Smooth muscle cell of the brain vasculature (primary cell): Measurements from ENCODE around the gene TEDC1.

Experiments
- DNase-seq: peaks from one replicate; pipeline ENCODE4 v3.0.0-alpha.2; 2012; ENCODE audit warnings: low read depth, low spot score

Gene TEDC1

DNA sequence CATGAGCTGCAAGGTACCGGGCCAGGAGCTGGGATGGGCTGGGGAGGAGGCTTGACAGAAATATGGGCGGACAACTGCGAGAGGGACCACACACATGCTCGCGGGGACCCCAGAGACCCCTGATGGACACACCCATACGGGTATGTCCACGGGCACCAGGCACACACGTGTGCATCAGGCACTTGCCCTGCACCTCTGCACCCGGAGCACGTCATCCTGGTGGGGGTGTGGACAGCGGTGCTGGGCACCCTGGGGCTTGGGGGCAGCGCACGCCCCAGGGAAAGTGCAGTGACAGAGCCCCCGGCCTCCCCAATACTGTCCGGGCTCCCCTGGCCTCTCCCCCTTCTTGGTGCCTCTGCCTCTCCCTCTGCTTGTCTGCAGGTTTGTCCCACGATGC, 6.1 kb upstream of the TEDC1 start:
- DNase-seq, result no peak

DNA sequence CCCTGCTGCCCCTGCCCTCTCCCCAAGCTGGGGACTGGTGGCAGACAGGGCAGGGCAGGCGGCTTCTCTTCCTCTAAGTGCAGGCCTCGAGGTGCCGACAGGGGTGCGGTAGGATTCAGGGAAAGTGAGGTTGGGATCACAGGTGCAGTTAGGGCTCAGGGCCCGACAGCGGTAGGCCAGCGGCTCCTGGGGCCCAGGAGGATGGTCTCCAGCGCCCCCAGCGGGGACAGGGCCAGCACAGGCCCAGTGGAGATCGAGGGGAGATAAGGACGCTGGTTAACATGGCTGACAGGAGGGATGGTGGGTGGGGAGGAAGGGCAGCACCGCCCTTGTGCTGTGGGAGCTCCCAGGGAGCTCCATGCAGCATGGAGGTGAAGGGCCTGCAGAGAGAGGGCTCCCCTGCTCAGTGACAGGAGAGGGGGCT, 5.3 kb upstream of the TEDC1 start:
- no peak for DNase-seq

DNA sequence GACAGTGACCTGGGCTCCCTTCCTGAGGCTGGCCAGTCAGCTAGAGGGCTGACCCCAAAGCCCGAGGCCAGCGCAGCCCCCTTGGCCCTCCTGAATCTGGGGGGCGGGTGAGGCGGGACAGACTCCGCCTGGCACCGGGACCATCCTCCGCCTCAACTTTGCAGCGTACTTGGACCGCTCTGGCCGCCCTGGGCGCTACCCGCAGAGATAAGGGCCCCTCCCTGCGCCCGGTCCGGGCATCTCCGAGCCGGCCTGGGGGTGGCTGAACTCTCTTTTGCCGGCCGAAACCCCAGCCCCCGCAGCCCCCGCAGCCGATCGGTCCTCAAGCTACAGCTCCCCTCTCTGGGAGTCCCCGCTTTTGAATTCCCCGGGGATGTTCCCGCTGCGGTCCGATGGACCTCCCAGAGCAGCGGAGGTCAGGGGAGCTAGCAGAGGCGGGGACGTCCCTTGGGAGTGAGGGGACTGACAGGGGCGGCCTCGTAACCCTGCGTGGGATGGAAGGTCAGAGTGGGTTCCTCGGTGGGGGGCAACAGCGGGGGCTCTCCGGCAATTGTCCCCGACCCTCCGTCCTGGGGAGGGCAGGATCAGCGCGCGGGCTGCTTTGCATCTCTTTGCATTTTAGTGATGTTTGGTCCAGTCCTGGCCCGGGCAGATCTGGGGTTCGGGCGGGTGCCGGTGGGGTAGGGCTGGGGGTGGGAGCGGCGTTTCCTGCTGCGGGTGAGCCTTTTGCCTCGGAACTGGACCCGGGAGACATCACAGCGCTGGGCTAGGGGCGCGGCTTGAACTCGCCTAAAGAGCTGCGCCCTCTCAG, 4.7 kb upstream of the TEDC1 start, which contains the start of gene CRIP1:
Gene CRIP1, plus strand, starts transcription at position 724 of the 811 bp plus-strand sequence. CDS start 374 bp downstream, outside the sequence.
- no peak for DNase-seq

DNA sequence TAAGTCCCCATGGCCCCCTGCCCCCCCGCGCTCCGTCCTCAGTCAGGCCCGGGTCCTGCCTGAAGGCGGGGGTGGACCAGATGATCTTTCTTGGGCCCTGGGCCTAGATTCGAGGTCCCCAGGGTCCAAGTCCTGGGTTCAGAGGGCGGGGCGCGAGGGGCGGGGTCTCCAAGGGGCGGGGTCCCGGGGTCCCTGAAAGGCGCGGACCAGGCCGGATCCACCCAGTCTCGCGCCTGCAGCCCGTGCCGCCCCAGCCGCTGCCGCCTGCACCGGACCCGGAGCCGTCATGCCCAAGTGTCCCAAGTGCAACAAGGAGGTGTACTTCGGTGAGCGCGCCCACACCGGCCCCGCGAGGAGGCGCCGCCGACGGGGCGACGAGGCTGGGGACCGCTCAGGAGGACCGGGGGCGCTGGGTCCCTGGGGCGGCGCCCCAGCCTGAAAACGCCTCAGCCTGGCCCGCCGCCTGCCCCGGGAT, 4.0 kb upstream of the TEDC1 start:
- DNase-seq, result no peak

DNA sequence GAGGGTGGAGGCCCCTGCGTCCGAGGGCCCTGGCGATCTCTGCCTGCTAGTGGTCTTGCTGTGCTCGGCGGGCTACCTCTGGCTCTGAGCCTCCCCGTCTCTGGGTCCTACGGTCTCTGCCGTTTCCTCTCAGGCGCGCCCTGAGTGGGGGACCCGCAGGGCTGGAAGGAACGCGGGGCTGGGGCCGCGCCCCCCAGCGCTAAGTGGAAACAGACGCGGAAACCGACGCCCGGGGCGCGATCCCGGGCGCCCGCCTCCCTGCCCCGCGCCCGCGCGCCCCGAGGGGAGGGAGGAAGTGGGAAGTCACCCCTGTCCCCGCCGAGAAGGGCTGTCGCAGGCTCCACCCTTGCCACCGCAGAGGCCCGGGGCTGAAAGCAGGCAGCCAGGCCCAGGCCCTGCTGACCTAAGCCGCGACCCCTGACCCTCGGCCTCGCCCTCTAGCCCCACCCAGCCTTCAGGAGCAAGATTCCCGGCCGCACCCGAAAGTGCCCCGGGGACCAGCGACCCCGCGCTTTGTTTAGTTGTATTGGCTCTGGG, 3.5 kb upstream of the TEDC1 start:
- no peak for DNase-seq

DNA sequence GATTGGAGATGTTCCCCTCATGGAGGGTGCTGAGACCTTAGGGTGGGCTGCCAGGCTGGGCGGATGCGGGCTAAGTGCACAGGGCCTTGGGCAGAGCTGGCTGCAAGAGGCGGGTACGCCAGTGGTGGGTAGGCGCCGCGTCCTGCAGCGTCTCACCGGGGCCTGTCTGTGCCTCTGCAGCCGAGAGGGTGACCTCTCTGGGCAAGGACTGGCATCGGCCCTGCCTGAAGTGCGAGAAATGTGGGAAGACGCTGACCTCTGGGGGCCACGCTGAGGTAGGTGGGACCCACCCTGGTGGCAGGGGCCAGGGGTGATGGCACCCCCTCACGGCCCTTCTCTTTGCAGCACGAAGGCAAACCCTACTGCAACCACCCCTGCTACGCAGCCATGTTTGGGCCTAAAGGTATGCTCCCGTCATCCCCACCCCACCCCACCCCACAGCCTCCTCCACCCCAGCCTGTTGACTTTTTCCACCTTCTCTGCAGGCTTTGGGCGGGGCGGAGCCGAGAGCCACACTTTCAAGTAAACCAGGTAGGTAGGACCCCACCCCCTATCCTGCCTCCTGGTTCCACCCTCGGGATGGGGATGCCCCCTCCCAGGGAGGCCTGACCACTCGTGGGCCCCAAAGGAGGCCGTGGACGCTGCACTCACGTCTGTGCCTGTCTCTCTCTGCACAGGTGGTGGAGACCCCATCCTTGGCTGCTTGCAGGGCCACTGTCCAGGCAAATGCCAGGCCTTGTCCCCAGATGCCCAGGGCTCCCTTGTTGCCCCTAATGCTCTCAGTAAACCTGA, 2.9 kb upstream of the TEDC1 start:
- DNase-seq, result no peak

DNA sequence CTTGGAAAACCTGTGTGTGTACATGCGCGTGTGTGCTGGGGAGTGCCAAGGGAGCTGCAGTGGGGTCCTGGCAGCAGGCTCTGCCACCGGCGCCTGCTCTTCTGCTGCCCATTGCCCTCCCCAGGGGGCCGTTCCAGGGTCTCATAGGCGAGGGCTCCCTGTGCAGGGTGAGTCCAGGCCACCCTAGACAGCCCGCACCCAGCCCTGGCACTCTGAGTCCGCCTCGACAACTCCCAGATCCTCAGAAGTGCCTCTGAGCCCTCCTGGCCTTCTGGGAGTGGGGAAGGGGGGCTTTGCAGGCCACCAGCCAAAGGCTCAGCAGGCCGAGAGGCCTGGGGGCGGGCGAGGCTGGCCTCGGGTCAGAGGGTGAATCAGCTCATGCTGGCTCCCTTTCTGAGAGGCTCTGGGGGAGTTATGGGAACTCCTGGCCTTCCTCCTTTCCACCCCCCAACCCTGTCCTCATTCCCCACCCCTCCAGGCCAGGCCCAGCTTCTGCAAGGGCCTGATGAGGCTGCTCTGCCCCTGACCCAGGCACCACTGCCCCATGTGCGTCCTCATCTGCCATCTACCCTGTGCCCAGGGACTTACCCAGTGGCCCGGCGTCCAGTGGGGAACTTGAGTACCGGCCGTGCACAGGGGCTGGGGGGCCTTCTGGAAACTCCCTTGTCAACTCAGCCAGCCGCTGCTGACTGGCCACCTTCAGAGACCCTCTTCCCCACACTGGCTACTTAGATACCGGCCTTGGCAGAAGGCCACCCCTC, 2.1 kb upstream of the TEDC1 start:
- DNase-seq, result no peak

DNA sequence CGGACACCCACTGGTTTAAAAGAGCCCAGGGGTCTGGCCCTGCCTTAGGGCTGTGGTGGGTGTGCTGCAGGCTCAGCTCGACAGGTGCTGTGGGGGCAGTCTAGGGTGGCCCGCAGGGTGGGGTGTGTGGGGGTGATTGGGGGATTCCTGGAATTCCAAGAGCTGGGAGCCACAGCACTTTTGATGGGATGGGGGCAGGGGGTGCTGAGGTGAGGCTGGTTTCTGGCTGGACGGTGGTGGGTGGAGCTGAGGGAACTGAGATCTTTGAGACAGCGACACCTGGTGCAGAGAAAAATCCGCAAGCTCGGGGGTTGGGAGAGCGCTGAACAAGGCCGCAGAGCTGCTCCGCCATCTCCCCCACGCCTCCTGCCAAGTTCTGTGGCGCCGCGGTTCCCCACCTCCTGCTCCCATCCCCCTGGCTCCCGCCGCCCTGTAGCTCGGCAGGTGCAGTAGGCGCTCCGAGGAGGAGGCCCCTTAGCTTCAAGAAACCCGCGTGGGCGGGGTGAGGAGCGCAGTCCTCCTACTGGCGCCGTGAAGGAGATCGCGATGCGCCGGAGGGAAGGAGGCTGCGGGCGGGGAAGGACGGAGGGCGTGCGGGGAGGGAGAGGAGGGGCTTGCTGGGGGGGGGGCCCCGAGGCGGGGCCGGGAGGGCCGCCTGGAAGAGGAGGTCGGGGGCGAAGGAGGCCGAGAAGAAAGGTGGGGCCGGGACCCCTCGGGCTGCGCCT, 1.3 kb upstream of the TEDC1 start:
- no peak for DNase-seq

DNA sequence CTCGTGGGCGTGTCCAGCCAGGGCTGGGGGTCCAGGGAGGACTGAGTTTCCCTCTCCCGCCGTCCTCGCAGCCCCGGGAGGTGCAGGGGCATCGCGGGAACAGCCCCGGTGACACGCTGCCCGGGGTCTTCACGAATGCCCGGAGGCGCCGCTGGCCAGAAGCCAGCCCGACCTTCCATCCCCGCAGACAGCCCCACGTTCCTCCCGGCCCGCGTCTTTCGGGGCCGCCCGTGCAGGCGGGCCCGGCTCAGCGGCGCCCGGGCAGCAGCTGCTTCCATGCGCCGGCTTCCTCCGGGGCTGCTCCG, 827 bp upstream of the TEDC1 start:
- DNase-seq, result no peak

DNA sequence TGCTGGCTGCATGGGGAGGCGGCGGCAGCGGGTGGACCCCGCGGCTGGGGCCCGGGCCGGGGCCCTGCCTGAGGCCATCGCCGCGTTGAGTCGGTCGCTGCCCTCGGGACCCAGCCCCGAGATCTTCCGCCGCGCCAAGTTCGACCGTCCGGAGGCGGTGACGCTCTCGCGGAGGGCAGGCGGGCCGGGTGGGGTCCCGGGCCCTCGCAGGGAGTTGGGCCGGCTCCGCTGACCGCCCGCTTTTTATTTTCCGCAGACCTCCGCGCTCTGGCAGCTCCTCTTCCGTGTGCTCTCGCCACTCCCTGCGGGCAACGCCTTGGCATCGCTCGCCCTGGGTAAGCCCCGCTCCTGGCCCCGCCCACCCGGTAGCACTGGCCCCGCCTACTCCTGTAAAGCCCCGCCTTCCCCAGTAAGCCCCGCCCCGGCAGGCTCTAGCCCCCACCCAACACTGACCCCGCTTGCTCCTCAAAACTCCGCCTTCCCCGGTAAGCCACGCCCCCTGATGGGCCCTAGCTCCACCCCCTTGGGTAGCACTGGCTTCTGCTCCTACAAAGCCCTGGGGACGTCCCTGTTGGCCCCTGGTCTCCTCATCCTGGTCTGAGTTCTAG, 424 bp downstream of the TEDC1 start:
- DNase-seq, result no peak

DNA sequence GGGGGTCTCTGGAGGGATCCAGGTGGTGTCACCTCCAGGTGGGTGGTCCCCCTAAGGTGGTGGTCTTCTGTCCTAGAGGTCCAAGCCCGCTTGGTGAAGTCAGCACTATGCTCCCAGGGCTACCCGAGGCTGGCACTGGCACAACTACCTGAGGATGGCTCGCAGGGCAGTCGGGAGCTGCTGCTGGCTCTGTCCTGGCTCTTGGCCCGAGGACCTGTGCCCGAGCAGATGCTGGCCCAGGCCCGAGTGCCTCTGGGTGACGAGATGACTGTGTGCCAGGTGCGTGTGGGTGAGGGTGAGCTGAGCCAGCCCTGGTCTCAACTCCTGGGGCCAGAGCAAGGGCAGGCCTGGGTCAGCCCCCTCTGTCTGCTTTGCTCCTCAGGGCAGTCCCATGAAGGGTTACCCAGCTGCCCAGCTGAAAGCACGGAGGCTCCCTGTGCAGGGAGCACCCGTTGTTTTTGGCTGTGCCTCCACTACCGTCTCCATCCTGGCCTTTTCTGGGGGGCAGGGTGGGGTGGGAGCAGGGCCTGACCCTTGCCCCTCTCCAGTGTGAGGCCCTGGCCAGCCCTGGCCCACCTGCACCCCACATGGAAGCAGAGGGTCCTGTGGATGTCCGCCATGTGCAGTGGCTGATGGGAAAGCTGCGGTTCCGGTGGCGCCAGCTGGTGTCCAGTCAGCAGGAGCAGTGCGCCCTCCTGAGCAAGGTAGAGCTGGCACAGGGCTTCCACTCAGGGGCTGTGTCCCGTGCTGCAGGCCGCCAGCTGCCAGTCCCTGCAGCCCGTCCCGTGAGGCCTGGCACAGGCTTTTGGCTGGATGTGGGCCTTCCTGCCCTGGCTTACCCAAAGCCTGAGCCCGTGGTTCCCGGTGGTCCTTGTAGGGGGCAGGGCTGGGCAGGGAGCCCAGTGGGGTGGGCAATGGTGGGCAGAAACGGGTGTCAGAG, 1.3 kb downstream of the TEDC1 start:
- no peak for DNase-seq

DNA sequence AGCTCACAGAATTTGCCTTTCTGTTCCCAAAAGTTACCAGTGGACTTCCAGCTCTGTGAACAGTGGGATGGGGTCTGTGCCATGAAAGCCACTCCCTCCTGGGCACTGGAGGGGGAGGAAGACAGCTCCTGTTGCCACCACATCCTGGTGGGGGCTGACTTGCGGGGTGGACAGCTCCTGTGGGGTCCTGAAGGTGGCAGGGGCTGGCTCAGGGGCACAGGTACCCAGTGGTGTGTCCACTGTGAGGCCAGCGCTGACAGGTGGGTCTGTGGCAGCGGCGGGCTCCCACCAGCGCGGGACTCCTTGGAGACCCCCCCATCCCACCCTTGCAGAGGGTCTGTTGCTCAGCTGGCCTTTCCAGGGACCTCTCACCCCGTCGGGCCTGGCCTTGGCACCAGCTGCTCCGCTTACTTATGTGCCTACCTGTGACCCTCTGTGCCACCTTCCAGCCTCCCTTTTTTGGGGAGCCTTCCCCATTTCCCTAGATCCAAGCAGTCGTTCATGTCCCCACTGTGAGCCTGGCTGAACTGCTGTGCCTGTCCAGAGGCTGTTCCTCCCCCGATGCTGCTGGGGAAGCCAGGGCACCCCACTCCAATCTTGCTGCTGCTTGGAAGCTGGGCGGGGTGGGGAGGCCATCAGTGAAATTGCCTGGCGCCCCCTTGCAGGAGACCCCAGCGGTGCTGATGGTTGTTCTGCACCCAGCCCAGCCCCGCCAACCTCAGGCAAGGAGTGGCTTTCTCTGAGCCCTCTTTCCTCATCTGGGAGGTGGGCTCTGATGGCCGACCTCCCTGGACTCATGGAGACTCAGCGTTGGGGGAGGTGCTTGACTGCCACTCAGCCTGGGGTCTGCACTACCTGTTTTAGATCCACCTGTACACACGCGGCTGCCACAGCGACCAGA, 2.2 kb downstream of the TEDC1 start:
- DNase-seq, result no peak

DNA sequence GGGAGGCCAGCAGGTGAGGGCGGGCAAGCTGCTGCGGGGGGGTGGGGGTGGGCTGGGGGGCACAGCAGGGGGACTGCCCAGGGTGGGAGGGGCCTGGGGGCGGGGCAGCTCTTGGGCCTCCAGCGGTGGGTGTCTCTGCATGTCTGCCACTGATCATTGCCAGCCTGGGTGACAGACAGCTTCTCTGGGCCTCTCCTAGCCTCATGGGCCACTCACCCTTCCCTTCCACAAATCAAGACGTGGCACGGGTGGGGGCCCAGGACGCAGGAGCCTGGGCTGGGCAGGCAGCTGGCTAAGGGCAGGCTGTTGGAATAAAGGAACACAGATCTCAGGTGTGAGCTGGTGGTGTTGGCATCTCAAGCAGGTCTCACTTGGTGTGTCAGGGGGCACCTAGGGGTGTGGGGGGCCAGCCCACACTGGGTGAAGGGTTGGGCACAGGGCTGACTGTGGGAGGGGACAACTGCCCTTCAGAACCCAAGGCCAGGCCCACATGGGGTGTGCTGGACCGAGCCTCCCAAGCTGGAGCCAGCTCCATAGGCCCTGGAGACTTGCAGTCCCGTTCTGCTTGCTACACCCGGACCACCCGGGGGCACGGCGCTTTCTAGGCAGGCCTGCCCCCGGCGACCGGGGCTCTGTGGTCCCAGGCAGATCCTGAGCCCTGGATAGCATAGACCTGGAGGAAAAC, 3.0 kb downstream of the TEDC1 start:
- no peak for DNase-seq

DNA sequence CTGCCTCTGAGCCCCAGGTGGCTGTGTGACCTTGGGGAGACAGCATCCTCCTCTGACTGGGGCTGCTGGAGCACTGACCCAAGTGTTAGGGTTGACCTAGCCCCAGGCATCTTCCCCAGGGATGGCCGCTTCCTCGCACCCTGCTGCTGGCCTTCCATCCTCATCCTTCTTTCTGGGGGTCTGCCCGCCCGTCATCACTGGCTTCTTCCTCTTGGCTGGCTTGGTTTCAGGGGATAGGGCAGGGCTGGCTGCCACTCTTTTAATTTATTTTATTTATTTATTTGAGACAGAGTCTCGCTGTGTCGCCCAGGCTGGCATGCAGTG, 3.5 kb downstream of the TEDC1 start:
- DNase-seq, result no peak

DNA sequence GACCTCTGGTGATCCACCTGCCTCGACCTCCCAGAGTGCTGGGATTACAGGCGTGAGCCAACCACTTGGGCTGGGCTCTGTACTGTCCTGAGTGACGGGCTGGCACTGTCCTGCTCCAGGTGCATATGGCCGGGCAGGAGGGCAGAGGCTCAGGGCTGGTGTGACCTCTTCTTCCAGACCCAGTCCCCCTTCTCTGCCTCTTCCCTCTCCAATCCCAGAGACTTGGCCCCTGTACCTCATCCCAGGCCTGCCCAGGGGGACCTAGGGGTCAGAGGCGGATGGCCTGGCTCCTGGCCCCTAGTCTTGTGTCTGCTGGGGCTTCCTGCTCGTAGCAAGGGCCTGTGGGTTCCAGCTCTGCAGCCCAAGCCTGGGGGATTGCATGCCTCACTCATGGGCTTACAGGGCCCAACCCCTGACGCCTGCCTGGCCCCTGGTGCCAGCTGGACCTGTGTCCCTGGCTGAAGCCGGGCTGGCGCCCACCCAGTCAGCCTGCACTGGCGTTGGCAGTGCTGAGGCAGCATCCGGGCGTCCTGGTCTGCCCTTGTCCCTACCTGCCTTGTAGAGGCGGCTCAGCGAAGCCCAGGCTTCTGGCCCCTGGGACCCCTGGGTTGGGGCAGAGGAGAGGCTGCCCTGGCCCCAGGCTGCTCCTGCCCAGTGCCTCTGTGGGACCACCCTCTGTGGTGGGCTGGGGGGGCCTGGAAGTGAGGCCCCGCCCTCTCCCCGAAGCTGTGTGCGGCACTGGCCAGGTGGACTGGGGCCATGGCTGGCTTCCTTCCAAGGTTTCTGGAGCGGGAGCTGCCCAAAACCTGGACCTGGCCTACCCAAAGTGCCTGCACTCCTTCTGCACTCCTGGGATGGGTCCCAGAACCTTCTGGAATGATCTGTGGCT, 4.3 kb downstream of the TEDC1 start:
- DNase-seq, result no peak

DNA sequence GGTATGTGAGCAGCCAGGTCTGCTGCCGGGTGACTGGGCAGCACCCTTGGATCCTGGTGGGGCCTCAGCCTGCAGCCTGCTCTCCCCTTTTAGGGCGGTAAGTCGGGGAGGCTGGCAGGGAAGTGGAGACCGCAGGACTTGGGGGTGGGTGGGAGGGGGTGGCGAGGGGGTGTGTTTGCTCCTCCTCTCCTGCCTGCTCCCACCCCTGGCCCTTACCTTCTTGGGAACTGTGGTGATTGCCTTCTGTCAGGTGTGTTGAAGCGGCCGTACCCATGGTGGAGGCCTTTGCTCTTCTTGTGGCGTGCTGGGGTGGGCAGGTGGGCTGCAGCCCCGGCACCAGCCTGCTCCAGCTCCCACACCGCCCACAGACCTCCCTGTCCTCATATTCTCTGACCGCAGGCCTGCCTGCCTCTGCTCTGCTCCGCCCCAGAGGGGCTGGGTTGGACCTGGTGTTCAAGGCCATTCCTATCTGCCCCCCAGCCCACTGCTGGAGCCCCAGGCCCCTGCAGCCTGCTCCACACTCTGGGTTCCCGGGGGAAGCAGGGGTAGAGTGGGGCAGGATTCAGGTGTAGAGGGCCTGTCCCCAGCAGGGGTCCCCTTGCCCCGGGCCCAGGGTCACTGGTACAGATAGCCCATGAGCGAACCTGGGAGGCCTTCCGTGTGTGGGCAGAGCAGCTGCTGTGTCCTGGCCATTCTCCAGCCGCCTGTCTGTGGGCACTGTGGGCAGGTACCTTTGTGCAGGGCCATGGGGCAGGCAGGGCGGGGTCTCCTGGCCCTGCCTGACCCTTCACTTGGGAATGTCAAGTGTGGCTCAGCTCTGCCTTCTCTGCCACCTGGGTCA, 5.2 kb downstream of the TEDC1 start:
- DNase-seq, result no peak
